ENCODE measurements around the gene TMEM202. TPM values are rescaled to one million over a fixed set of nuclear protein-coding genes. Genes with fewer than 3 reads are reported as not detected.
"Not testable (repeated sequence)": the region's sequence is repeated elsewhere in the genome, so short reads cannot be mapped to it uniquely, and the experiment has no call there.

Gene TMEM202
- polyA plus RNA-seq (2012; ENCODE audit: insufficient read depth, insufficient read length): not detected

GRCh38 chr15:72397796-72398588 lies at the start of gene TMEM202:
Gene TMEM202, plus strand, starts transcription at chr15:72398305. Its CDS starts 22 bp downstream, at chr15:72398327.
- no peak for DNase-seq (ENCODE audit: low read depth, low spot score)
- H3K4me3 ChIP-seq (ENCODE audit: low read length): no peak within 1 kb of the TSS

GRCh38 chr15:72353266-72353665 lies 44.8 kb upstream of the TMEM202 start:
- no peak overlapping the region for H3K4me3 ChIP-seq (ENCODE audit: low read length)
- DNase-seq (ENCODE audit: low read depth, low spot score): no peak

- DNase-seq (ENCODE audit: low read depth, low spot score): no peak
- H3K4me3 ChIP-seq (ENCODE audit: low read length): no peak overlapping the region
Measured at GRCh38 chr15:72354496-72354895, 43.6 kb upstream of the TMEM202 start.

GRCh38 chr15:72358121-72358520 lies 40.0 kb upstream of the TMEM202 start:
- DNase-seq (ENCODE audit: low read depth, low spot score): no peak
- H3K4me3 ChIP-seq (ENCODE audit: low read length): no peak overlapping the region

- no peak for DNase-seq (ENCODE audit: low read depth, low spot score)
- H3K4me3 ChIP-seq (ENCODE audit: low read length): no peak overlapping the region
Measured at GRCh38 chr15:72358650-72359171, 39.4 kb upstream of the TMEM202 start.

GRCh38 chr15:72361176-72361575 lies 36.9 kb upstream of the TMEM202 start:
- H3K4me3 ChIP-seq (ENCODE audit: low read length): no peak overlapping the region
- no peak for DNase-seq (ENCODE audit: low read depth, low spot score)

GRCh38 chr15:72365844-72366243 lies 32.3 kb upstream of the TMEM202 start:
- DNase-seq (ENCODE audit: low read depth, low spot score): peak; percentile 99
- no peak overlapping the region for H3K4me3 ChIP-seq (ENCODE audit: low read length)

- no peak overlapping the region for H3K4me3 ChIP-seq (ENCODE audit: low read length)
- DNase-seq (ENCODE audit: low read depth, low spot score): no peak
Measured at GRCh38 chr15:72368325-72368724, 29.8 kb upstream of the TMEM202 start.

- DNase-seq (ENCODE audit: low read depth, low spot score): no peak
- no peak overlapping the region for H3K4me3 ChIP-seq (ENCODE audit: low read length)
Measured at GRCh38 chr15:72368899-72369298, 29.2 kb upstream of the TMEM202 start.

- no peak overlapping the region for H3K4me3 ChIP-seq (ENCODE audit: low read length)
- DNase-seq (ENCODE audit: low read depth, low spot score): no peak
Measured at GRCh38 chr15:72369964-72370363, 28.1 kb upstream of the TMEM202 start.

- no peak for DNase-seq (ENCODE audit: low read depth, low spot score)
- no peak overlapping the region for H3K4me3 ChIP-seq (ENCODE audit: low read length)
Measured at GRCh38 chr15:72372361-72372760, 25.7 kb upstream of the TMEM202 start.

GRCh38 chr15:72375501-72375845 lies 22.6 kb upstream of the TMEM202 start:
- no peak for DNase-seq (ENCODE audit: low read depth, low spot score)
- H3K4me3 ChIP-seq (ENCODE audit: low read length): peak overlapping the region; percentile 97

- H3K4me3 ChIP-seq (ENCODE audit: low read length): peak within 1 kb of the TSS; percentile 97
- DNase-seq (ENCODE audit: low read depth, low spot score): peak; percentile 95
Measured at GRCh38 chr15:72375846-72376581, 22.1 kb upstream of the TMEM202 start, which contains the start of gene HEXA. Gene HEXA, minus strand, starts transcription at chr15:72376014. Its CDS starts 42 bp downstream, at chr15:72375972.

- no peak for DNase-seq (ENCODE audit: low read depth, low spot score)
- no peak overlapping the region for H3K4me3 ChIP-seq (ENCODE audit: low read length)
Measured at GRCh38 chr15:72377331-72377730, 20.8 kb upstream of the TMEM202 start.

- DNase-seq (ENCODE audit: low read depth, low spot score): not testable (repeated sequence)
Measured at GRCh38 chr15:72379106-72379505, 19.0 kb upstream of the TMEM202 start.

GRCh38 chr15:72379856-72380430 lies 18.2 kb upstream of the TMEM202 start:
- no peak for DNase-seq (ENCODE audit: low read depth, low spot score)
- H3K4me3 ChIP-seq (ENCODE audit: low read length): no peak overlapping the region

More at GRCh38 chr15:72379106-72379505, 19.0 kb upstream of the TMEM202 start:
- H3K4me3 ChIP-seq (ENCODE audit: low read length): not testable (repeated sequence)

- no peak overlapping the region for H3K4me3 ChIP-seq (ENCODE audit: low read length)
- no peak for DNase-seq (ENCODE audit: low read depth, low spot score)
Measured at GRCh38 chr15:72380743-72381142, 17.4 kb upstream of the TMEM202 start.

- no peak overlapping the region for H3K4me3 ChIP-seq (ENCODE audit: low read length)
- DNase-seq (ENCODE audit: low read depth, low spot score): peak; percentile 17
Measured at GRCh38 chr15:72382146-72382545, 16.0 kb upstream of the TMEM202 start.

GRCh38 chr15:72387741-72388140 lies 10.4 kb upstream of the TMEM202 start:
- no peak overlapping the region for H3K4me3 ChIP-seq (ENCODE audit: low read length)
- DNase-seq (ENCODE audit: low read depth, low spot score): no peak

GRCh38 chr15:72389231-72389630 lies 8.9 kb upstream of the TMEM202 start:
- no peak for DNase-seq (ENCODE audit: low read depth, low spot score)
- no peak overlapping the region for H3K4me3 ChIP-seq (ENCODE audit: low read length)

Data from Jurkat, Clone E6-1 (cell line).